Vein endothelial cell (primary cell): ENCODE data around the gene OR51I1. TPM values are rescaled to one million over a fixed set of nuclear protein-coding genes. Genes with fewer than 3 reads are reported as not detected.

Experiments used
- total RNA-seq: library from RNA; depleted of rRNA; stranded (reverse); fragments of >200 nt; gene quantifications from 2 replicates; pipeline ENCODE4 v1.2.3, GENCODE V29; 2012

Gene OR51I1
- not detected in 2 replicates for total RNA-seq

GRCh38 chr11:5441414-5441813 is at the start of gene OR51I1:
Gene OR51I1, minus strand, starts transcription at chr11:5441514. Its CDS starts 0 bp downstream, at chr11:5441514.

GRCh38 chr11:5488385-5488784 is 47.1 kb upstream of the OR51I1 start, which contains the start of gene OR52D1:
Gene OR52D1, plus strand, starts transcription at chr11:5488685. Its CDS starts 22 bp downstream, at chr11:5488707.

GRCh38 chr11:5449023-5449422 is 7.7 kb upstream of the OR51I1 start, which contains the start of gene OR51I2:
Gene OR51I2, plus strand, starts transcription at chr11:5449323. Its CDS starts 4,166 bp downstream, at chr11:5453489.

GRCh38 chr11:5421811-5422210 is 19.5 kb downstream of the OR51I1 start, which contains the start of gene OR51Q1:
Gene OR51Q1, plus strand, starts transcription at chr11:5422111. Its CDS starts 90 bp downstream, at chr11:5422201.

Other genes starting within 250 kb of the OR51I1 start
- not detected in 2 replicates for gene OR51V1, start 240.8 kb downstream of the OR51I1 start, total RNA-seq
- gene HBB, start 214.4 kb downstream of the OR51I1 start, total RNA-seq, result not detected in 2 replicates
- not detected in 2 replicates for gene HBD, start 207.0 kb downstream of the OR51I1 start, total RNA-seq
- gene HBG1, start 191.7 kb downstream of the OR51I1 start, total RNA-seq, result not detected in 2 replicates
- gene HBG2, start 186.7 kb downstream of the OR51I1 start, total RNA-seq, result not detected in 2 replicates
- not detected in 2 replicates for gene HBE1, start 171.6 kb downstream of the OR51I1 start, total RNA-seq
- not detected in 2 replicates for gene OR51B4, start 139.6 kb downstream of the OR51I1 start, total RNA-seq
- not detected in 2 replicates for gene OR51B2, start 117.2 kb downstream of the OR51I1 start, total RNA-seq
- gene OR51B5, start 98.0 kb downstream of the OR51I1 start, total RNA-seq, result not detected in 2 replicates
- gene OR51B6, start 90.0 kb downstream of the OR51I1 start, total RNA-seq, result not detected in 2 replicates
- not detected in 2 replicates for gene OR51M1, start 57.7 kb downstream of the OR51I1 start, total RNA-seq
- not detected in 2 replicates for gene OR51Q1, start 19.4 kb downstream of the OR51I1 start, total RNA-seq
- not detected in 2 replicates for gene OR51I2, start 7.8 kb upstream of the OR51I1 start, total RNA-seq
- gene OR52D1, start 47.2 kb upstream of the OR51I1 start, total RNA-seq, result not detected in 2 replicates
- gene UBQLN3, start 68.4 kb upstream of the OR51I1 start, total RNA-seq, result not detected in 2 replicates
- gene UBQLNL, start 75.2 kb upstream of the OR51I1 start, total RNA-seq, result under 0.01 and 0.10 TPM in 2 replicates
- gene OR52H1, start 107.0 kb upstream of the OR51I1 start, total RNA-seq, result 0.65 TPM in 1 of 2 replicates, not detected in the other
- gene OR52B6, start 139.4 kb upstream of the OR51I1 start, total RNA-seq, result not detected in 2 replicates
- 2.1 and 2.3 TPM in 2 replicates for gene TRIM6, start 155.1 kb upstream of the OR51I1 start, total RNA-seq
- 11.3 and 13.1 TPM in 2 replicates for gene TRIM34, start 183.5 kb upstream of the OR51I1 start, total RNA-seq
- 81.9 and 89.2 TPM in 2 replicates for gene TRIM5, start 243.6 kb upstream of the OR51I1 start, total RNA-seq
- 112 and 131 TPM in 2 replicates for gene TRIM22, start 248.3 kb upstream of the OR51I1 start, total RNA-seq